GM12892 (cell line): Measurements from ENCODE around the gene GRIA1.

Source experiments
- POLR2A ChIP-seq: IDR thresholded peaks from 2 replicates; pipeline ENCODE4 v1.6.1; 2011; ENCODE audit warnings: low read depth, low read length, control low read depth
- POLR2AphosphoS5 ChIP-seq: IDR thresholded peaks from 2 replicates; pipeline ENCODE4 v1.6.1; 2011; ENCODE audit warnings: low read depth, low read length, control low read depth
- TAF1 ChIP-seq: IDR thresholded peaks from 2 replicates; pipeline ENCODE4 v1.6.1; 2011; ENCODE audit warnings: low read depth, mild to moderate bottlenecking, control low read depth, low read length, borderline replicate concordance

DNA sequence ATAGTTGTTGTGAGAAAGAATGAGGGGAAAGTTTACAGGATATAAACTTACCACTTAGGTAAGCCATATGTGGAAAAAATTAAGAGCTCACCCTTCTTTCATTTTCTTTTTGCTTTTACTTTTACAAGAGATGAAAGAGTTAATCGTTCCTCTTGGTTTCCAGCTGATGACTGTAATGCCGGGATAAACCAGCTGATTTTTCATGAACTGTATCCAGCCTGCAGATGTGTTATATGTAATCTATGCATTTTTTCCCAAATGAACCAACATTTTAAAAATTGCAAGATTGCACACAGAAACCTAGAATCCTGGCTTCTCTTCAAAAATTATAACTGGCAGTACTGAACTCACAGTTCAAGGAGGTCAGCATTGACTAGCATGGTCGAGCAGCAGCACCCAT lies 185.9 kb downstream of the GRIA1 start:
- TF ChIP-seq POLR2AphosphoS5 (no peak), POLR2A (no peak), TAF1 (no peak)
